HG03432 (cell line): ENCODE results near the gene ALDOB.

ENCODE experiments used
- ATAC-seq: cut with Tn5 transposase; IDR thresholded peaks from one replicate; pipeline ENCODE4 v1.9.1; 2021; ENCODE audit warnings: mild to moderate bottlenecking, moderate library complexity; ENCODE audit not compliant: unreplicated experiment

The ALDOB gene

DNA sequence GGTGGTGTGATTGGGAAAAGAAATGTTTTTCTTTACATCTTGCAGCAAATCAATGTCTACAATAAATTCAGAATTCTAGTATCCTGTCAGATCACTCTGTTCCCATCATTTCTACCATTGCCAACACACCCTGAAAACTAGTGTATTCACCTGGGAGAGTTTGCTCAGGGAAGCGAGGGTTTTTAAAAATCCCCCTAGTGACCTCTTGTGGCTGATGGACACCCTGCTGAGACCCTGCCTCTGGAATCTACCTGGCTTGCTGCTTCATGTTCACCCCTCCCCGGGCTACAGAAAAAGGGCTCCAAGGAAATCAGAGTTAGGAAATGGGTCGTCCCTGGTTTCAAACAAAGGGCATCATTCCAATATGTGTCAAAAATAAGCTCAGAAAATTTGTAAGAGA lies 21.4 kb upstream of the ALDOB start:
- ATAC-seq: no peak

- ATAC-seq: no peak
Measured at GRCh38 chr9:101455656-101456240, 20.2 kb upstream of the ALDOB start.

- ATAC-seq: no peak
Measured at GRCh38 chr9:101453776-101454570, 18.4 kb upstream of the ALDOB start.

- ATAC-seq: no peak
Measured at GRCh38 chr9:101451498-101451897, 15.9 kb upstream of the ALDOB start.

GRCh38 chr9:101450931-101451330 lies 15.4 kb upstream of the ALDOB start:
- no peak for ATAC-seq

DNA sequence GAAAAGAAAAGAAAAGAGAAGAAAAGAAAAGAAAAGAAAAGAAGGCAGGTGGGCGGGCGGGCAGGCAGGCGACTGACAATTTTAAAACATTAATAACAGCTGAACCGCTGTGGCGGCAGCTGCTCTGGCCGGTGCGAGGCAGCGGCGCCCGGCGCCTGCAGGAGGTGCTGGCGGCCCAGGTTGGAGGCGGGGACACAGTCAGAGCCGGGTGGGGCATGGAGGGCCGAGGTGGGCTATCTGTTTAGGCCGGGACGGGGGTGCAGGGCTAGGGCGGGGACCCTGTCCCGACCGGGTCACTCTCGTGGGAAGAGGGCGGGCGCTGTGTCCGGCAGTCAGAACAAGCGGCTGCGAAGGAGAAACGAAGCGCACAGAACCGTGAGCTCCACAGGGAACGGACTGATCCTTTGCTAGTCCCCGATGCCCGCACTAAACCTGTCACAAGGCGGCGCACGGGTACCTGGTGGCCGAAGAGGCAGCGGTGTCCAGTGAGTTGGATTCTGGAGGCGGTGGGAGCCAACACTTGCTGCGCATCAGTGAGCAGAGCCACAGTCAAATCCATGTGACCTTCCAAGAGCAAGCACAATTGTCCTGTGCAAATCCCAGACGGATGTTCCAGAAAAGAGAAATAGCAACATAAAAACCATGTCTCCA lies 13.6 kb upstream of the ALDOB start:
- ATAC-seq: peak; percentile 98

GRCh38 chr9:101448680-101449070 lies 13.1 kb upstream of the ALDOB start:
- no peak for ATAC-seq

DNA sequence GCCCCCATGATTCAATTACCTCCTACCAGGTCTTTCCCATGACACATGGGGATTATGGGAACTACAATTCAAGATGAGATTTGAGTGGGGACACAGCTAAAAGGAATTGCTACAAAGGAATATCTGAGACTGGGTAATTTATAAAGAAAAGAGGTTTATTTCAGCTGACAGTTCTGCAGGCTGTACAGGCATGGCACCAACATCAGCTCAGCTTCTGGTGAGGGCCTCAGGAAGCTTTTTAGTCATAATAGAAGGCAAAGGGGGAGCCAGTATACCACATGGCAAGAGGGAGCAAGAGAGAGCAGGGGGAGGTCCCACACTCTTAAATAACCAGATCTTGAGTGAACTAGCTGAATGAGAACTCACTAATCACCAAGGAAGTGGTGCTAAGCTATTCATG lies 11.2 kb upstream of the ALDOB start:
- no peak for ATAC-seq

- no peak for ATAC-seq
Measured at GRCh38 chr9:101445353-101446029, 9.9 kb upstream of the ALDOB start.

DNA sequence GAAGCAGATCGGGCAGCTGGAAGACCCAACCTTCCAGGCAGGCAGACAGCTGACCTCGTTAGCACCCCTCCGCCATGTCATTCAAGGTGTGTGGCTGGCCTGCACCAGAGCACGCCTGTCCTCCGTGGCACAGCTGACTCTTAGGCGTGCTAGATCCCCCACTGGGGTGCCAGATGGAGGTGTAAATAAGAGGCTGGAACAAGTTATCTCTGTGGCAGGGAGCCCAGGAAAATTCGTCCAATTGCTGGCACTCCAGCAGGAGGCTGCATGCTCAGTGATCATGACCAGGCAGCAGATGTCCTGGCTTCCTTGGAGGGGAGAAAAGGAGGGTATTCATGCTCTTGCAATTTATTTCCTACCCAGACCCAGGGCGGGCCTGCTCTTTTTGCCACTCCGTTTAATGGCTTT lies 7.8 kb upstream of the ALDOB start:
- no peak for ATAC-seq

- ATAC-seq: no peak
Measured at GRCh38 chr9:101442736-101443135, 7.2 kb upstream of the ALDOB start.

DNA sequence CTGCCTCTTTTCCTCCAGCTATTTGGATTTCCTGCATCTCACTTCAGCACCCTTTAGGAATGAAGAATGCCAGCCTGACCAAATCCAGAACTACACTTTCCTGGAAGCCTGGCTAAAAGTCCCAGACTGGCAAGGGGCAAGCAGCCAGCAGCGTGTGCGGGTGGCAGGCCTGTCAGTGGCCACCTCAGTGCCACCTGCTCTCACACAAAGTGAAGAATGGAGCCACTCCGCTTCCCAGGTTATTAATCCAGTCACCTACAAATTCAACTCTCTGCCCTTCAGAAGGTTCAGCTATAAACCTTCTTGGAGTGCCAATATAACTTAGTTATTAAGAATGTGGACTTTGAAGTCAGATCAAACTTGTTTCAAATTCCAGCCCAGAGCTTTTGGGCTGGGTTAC lies 6.7 kb upstream of the ALDOB start:
- ATAC-seq: no peak

DNA sequence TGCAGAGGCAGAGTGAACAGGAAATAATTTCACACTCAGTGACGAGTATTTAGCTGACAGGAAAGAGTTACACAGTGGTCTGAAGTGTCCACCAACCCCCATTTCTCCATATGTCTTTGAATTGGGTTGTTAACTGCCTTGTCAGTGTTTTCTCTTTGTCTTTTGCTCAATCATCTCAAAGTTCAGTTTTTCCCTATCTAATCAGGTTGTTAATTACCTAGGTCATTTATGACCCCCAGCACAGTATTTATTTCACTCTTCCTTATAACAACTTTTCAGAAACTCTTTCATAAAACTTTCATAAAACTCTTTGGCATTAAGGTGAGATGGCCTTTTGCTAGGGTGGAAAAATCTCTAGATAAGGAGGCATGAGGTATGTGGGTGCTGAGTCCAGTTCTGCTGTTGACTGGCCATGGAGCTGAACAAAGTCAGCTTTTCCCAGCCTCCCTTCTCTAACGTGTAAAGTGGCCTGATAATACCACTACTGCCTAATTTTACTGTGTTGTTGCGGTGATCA lies 5.2 kb upstream of the ALDOB start:
- ATAC-seq: no peak

GRCh38 chr9:101438523-101438922 lies 2.9 kb upstream of the ALDOB start:
- no peak for ATAC-seq

- no peak for ATAC-seq
Measured at GRCh38 chr9:101437806-101438232, 2.2 kb upstream of the ALDOB start.

DNA sequence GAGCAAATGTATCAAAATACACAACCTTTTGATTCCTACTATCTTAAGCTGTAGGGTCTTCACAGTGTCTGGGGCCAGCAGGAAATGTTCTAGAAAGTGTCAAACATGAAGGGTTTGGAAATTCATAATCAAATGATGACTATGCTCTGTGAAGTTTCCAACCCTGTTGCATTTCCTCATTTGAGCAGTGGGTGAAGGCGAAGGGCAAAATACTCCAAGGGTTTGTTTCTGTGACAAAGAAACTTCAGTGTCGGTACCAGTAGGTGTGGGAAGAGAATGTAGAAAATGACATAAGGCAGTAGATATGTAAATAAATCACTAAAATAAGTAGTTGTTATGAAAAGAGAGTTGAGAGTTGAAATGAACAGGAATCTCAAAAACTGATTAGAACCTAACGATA lies 576 bp downstream of the ALDOB start:
- no peak for ATAC-seq

GRCh38 chr9:101433229-101433628 lies 2.3 kb downstream of the ALDOB start:
- no peak for ATAC-seq

GRCh38 chr9:101432740-101433139 lies 2.8 kb downstream of the ALDOB start:
- no peak for ATAC-seq

- ATAC-seq: no peak
Measured at GRCh38 chr9:101432171-101432570, 3.4 kb downstream of the ALDOB start.

DNA sequence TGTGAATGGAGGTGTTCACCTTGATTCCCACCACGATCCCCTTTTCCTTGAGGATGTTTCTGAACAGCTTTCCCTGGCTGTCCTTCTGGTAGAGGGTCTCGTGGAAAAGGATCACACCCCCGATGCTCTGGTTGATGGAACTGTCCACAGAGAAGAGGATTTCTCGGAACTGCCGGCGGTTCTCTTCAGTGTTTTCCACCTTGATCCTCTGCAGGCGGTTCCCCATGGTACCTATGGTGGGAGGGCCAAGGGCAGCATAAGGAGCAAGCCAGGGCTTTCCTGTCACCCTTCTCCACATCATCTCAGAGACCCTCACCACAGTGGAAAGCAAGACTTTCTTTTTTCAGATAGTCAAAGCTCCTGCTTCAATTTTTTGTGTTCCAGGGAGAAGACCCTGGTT lies 5.8 kb downstream of the ALDOB start:
- ATAC-seq: no peak

DNA sequence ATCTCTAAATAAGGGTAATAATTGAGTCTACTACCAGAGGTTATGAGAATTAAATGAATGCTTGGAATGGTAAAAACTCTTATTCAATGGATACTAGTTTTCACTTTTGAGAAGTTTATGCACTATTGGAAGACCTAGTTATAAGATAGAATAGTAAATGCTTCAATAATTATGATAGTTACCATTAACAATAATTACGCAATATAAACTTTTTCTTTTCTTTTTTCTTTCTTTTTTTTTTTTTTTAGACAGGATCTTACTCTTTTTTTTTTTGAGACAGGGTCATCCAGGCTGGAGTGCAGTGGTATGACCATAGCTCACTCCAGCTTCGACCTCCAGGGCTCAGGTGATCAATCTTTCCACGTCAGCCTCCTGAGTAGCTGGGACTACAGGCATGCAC lies 6.7 kb downstream of the ALDOB start:
- ATAC-seq: no peak
